Islet of Langerhans (tissue), 1 donor: ENCODE results near the gene MYH6.

ENCODE experiments used
- FAIRE-seq: peaks from one replicate; lab custom pipeline; 2011; peaks lifted over from hg19 to GRCh38; lab: Jason Lieb, UNC

The MYH6 gene

GRCh38 chr14:23355871-23356435 lies 52.1 kb downstream of the MYH6 start:
- FAIRE-seq: no peak

- FAIRE-seq: no peak
Measured at GRCh38 chr14:23354990-23355389, 53.1 kb downstream of the MYH6 start.

GRCh38 chr14:23353433-23353780 lies 54.7 kb downstream of the MYH6 start:
- FAIRE-seq: no peak

DNA sequence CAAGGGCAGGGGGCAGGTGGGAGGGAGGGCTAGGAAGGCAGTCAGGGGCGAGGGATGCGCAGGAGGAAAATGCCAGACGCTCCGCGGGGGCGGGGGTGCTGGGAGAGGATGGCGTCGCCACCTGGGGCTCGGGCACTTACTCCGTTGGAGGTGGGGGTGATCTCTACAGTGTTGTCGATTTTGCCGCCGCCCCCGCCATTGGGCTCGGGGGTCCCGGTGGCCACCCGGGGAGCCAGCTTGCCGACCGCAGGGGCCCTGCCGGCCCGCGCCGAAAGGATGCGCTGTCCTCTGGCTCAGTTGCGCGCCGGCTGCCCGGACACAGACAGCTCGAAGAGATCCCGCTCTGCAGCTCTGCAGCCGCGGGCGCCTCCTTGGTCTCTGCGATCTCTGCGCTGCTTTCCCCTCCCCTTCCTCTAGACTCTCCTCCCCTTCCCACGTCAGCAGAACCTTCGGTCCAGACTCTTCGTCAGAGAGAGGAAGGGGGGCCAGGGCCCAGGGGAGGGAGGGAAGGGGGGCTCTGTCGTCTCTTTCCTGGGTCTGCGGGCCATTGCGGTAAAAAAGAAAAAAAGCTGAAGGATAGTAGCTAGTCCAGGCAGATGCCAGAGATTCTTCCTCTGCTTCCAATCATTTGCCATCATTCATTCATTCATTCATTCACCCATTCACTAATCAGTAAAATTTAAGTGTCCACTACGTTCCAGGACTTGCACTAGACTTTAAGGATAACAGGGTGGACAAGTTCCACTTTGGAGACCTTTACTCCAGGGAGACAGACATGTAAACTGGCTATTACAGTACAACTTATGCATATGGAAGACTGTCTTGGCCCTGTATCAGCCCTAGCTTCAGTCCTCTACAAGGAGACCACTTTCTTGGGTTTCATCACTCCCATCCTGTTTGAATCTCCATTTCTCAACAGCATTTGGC lies 55.3 kb downstream of the MYH6 start, which contains the start of gene SLC22A17:
SLC22A17 (minus strand) TSS at position 382 of the 927 bp plus-strand sequence.
- no peak for FAIRE-seq

- FAIRE-seq: no peak
Measured at GRCh38 chr14:23351681-23352505, 56.2 kb downstream of the MYH6 start.

DNA sequence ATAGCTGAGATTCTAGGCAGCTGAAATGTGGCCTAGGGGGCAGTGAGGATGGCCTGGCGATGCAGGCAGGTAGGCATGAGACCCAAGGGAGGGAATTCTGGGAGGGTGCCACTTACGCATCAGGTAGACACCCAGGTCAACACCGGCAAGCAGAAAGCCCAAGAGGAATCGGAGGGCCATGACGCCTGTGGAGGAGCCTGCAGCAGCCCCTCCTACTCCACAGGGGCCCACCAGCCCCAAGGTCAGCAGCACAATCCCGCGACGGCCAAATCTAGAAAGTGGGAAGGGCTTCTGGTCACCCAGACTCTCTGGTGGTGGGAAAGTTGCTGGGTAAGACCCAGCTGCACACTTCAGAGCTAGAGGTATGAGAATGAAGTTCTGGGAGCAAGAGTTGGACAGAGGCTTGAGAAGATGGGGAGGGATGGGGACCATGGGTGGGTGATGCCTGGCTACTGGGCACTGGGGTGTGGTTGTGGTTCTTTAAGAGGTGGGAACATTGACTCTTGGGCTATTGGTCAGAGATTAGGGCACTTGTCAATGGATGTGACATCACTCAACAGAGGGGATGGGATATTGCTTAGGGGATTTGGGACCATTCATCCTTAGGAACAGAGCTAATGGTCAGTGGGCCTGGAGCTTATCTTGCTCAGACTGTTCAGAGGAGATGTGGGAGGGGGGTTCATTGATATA lies 58.8 kb downstream of the MYH6 start:
- no peak for FAIRE-seq

- FAIRE-seq: no peak
Measured at GRCh38 chr14:23348297-23348655, 59.8 kb downstream of the MYH6 start.

GRCh38 chr14:23347406-23348296 lies 60.4 kb downstream of the MYH6 start:
- FAIRE-seq: no peak

DNA sequence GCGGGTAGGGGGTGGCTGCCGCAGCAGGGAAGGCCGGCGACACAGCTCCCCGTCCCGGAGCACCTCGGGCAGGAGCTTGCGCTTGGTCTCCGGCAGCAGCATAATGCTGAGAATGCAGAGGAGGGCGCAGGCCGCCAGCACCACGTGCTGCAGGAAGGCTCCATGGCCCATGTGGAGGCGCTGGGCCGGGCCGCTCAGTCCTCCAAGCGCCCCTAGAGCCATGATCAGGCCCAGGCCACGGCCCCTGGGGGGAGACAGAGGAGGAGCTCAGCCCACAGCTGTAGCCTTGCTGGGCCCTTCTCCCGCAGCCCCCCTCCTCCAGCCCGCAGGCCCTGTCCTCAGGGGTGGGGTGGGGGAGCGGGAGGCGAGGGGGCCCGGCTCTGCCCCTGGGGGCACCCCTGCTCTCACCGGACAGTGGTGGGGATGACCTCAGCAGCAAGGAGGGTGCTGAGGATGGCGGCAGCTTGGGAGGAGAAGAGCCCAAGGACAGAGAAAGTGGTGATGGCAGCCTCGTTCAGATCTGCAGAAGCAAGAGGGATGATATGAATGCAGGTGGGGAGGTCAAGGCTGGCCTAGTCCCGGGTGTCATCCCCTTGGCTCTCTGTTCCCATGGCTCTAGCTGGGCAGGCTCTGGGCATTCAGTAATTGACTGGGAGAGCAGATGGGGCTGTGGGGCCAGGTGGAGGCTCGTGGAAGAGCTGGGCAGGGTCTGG lies 61.2 kb downstream of the MYH6 start:
- FAIRE-seq: no peak

GRCh38 chr14:23345987-23346692 lies 61.9 kb downstream of the MYH6 start:
- FAIRE-seq: no peak

DNA sequence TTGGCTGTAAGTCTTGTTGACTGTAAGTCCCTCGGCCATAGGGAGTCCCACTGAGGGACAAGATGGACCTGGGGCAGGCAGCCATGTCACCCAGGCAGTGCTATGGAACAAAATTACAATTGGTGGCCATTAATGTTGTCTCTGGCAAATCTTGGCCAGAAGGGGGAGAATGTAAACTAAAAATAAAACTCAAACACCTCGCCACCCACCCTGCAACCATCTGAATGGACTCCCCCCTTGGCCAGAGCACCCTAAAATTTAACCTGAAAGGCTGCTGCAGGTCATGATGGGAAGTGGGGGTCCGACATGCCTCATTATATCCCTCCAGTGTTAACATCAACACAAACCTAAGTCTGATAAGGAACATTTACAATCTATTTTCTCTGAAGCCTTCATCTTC lies 63.6 kb downstream of the MYH6 start:
- FAIRE-seq: no peak

GRCh38 chr14:23339506-23340268 lies 68.4 kb downstream of the MYH6 start:
- no peak for FAIRE-seq

GRCh38 chr14:23335623-23336022 lies 72.5 kb downstream of the MYH6 start:
- FAIRE-seq: no peak
